Uterus (tissue), 4 donors: ENCODE measurements around the gene CNTN1. TPM values are rescaled to one million over a fixed set of nuclear protein-coding genes. Genes with fewer than 3 reads are reported as not detected.

ENCODE experiments used
- DNase-seq, 2 donors: peaks; one replicate each; pipeline ENCODE4 v3.0.0-alpha.2; 2019 to 2020
- H3K27ac ChIP-seq, 2 donors: fragments of 200-600 bp; sonication (generic); 1 replicate in 1 of 2; 2 replicates in 1 of 2; pipeline ENCODE4 v1.5.1; 2016 to 2018
- H3K27me3 ChIP-seq, 2 donors: fragments of 200-600 bp; sonication (generic); one replicate each; pipeline ENCODE4 v1.5.1; 2018 to 2019; ENCODE audit warnings: control low read depth in 1 of 2
- H3K36me3 ChIP-seq, 2 donors: fragments of 200-600 bp; sonication (generic); one replicate each; pipeline ENCODE4 v1.5.1; 2019; ENCODE audit warnings: control low read depth in 1 of 2
- H3K4me1 ChIP-seq, 2 donors: fragments of 200-600 bp; sonication (generic); one replicate each; pipeline ENCODE4 v1.5.1; 2018 to 2019; ENCODE audit warnings: control low read depth in 1 of 2
- H3K4me3 ChIP-seq, 2 donors: fragments of 200-600 bp; sonication (generic); 1 replicate in 1 of 2; 2 replicates in 1 of 2; pipeline ENCODE4 v1.5.1; 2018 to 2019; ENCODE audit warnings: mild to moderate bottlenecking in 1 of 2
- H3K9me3 ChIP-seq, 2 donors: fragments of 200-600 bp; sonication (generic); one replicate each; pipeline ENCODE4 v1.5.1; 2019; ENCODE audit warnings: control low read depth in 1 of 2
- CTCF ChIP-seq, 4 experiments: fragments of 200-600 bp in 2 of 4; fragments of 450-650 bp in 2 of 4; sonication (generic) in 2 of 4; IDR thresholded peaks; one replicate each; pipeline ENCODE4 v1.5.1; 2016 to 2019; ENCODE audit warnings: antibody characterized with exemption in 4 of 4, mild to moderate bottlenecking in 2 of 4, moderate library complexity in 1 of 4
- POLR2A ChIP-seq, 2 donors: fragments of 450-650 bp; IDR thresholded peaks; one replicate each; pipeline ENCODE4 v1.6.1; 2016; ENCODE audit warnings: antibody characterized with exemption in 2 of 2, mild to moderate bottlenecking in 1 of 2, moderate library complexity in 1 of 2
- intact Hi-C: fragments of 100-400 bp; cut with DNase I; formaldehyde crosslinking; loops from one replicate; pipeline ENCODE4 v1.15.1; 2023; ENCODE audit warnings: low total_unique reads
- total RNA-seq, 4 donors: library from RNA; depleted of rRNA in 3 of 4; stranded (reverse); fragments of >200 nt in 3 of 4; gene quantifications; one replicate each; pipeline versions ENCODE4 v1.1.0 to v1.2.4, GENCODE V29; 2014 to 2023
- donor health status: DM: yes; HTN: yes; CAD: no.

The CNTN1 gene
- total RNA-seq, 4 donors from 2014 or later: 1.5 to 124 (median 11.0) TPM

- H3K4me3 ChIP-seq: no peak overlapping the region
- DNase-seq: no peak
- peaks cover 0 to 13% of the 10 kb centered on the region in 2 donors for H3K27me3 ChIP-seq
- H3K4me1 ChIP-seq: no peaks in the 10 kb centered on the region
- intact Hi-C loops: no loop called here
- no peak for TF ChIP-seq POLR2A (IDR thresholded peaks at IDR 0.05)
- TF ChIP-seq CTCF (IDR thresholded peaks at IDR 0.05): no peak
- H3K9me3 ChIP-seq: no peaks in the 10 kb centered on the region
- no peak overlapping the region for H3K27ac ChIP-seq
- H3K36me3 ChIP-seq: no peaks in the 10 kb centered on the region
Observed at GRCh38 chr12:40684986-40685385, 7.3 kb upstream of the CNTN1 start.

- intact Hi-C loops: no loop called here
Observed at GRCh38 chr12:40688085-40688725, 4.0 kb upstream of the CNTN1 start.

GRCh38 chr12:40689576-40689975 lies 2.7 kb upstream of the CNTN1 start:
- H3K36me3 ChIP-seq: no peaks in the 10 kb centered on the region
- H3K4me3 ChIP-seq: no peak overlapping the region
- no peaks in the 10 kb centered on the region for H3K9me3 ChIP-seq
- intact Hi-C loops: no loop called here
- TF ChIP-seq POLR2A (IDR thresholded peaks at IDR 0.05): no peak
- TF ChIP-seq CTCF (IDR thresholded peaks at IDR 0.05): no peak
- peaks cover 0 to 24% of the 10 kb centered on the region in 2 donors for H3K27me3 ChIP-seq
- peaks cover 0 to 14% of the 10 kb centered on the region in 2 donors for H3K4me1 ChIP-seq
- no peak overlapping the region for H3K27ac ChIP-seq
- no peak for DNase-seq

More at GRCh38 chr12:40688085-40688725, 4.0 kb upstream of the CNTN1 start:
- H3K9me3 ChIP-seq: no peaks in the 10 kb centered on the region
- H3K36me3 ChIP-seq: no peaks in the 10 kb centered on the region
- no peak overlapping the region for H3K27ac ChIP-seq
- no peak for DNase-seq
- H3K4me1 ChIP-seq: peaks cover 0 to 11% of the 10 kb centered on the region in 2 donors
- no peak for TF ChIP-seq POLR2A (IDR thresholded peaks at IDR 0.05)
- no peak for TF ChIP-seq CTCF (IDR thresholded peaks at IDR 0.05)
- H3K27me3 ChIP-seq: peaks cover 0 to 24% of the 10 kb centered on the region in 2 donors
- no peak overlapping the region for H3K4me3 ChIP-seq

- Histone ChIP-seq H3K4me3 (peak overlapping the region; percentile 45 to 59), H3K27ac (no peak overlapping the region), H3K27me3 (peaks cover 0 to 16% of the 10 kb centered on the region in 2 donors), H3K4me1 (peaks cover 0 to 14% of the 10 kb centered on the region in 2 donors), H3K9me3 (no peaks in the 10 kb centered on the region), H3K36me3 (no peaks in the 10 kb centered on the region)
- DNase-seq: peak in 1 of 2 donors; percentile 16
- no peak for TF ChIP-seq POLR2A (IDR thresholded peaks at IDR 0.05)
- TF ChIP-seq CTCF (IDR thresholded peaks at IDR 0.05): no peak
- intact Hi-C loops: no loop called here
Observed at GRCh38 chr12:40692765-40693206, 547 bp downstream of the CNTN1 start.

- peak overlapping the region; percentile 45 to 59 for H3K4me3 ChIP-seq
- no peak overlapping the region for H3K27ac ChIP-seq
- H3K36me3 ChIP-seq: no peaks in the 10 kb centered on the region
- H3K27me3 ChIP-seq: peaks cover 0 to 16% of the 10 kb centered on the region in 2 donors
- TF ChIP-seq CTCF (IDR thresholded peaks at IDR 0.05) (no peak), POLR2A (IDR thresholded peaks at IDR 0.05) (no peak)
- intact Hi-C loops: no loop called here
- peak; percentile 22 to 24 for DNase-seq
- peaks cover 0 to 14% of the 10 kb centered on the region in 2 donors for H3K4me1 ChIP-seq
- H3K9me3 ChIP-seq: no peaks in the 10 kb centered on the region
Observed at GRCh38 chr12:40693207-40693821, 1.1 kb downstream of the CNTN1 start.
